Neural cell (in vitro differentiated cells): ENCODE measurements around the gene B4GALT1. TPM values are rescaled to one million over a fixed set of nuclear protein-coding genes. Genes with fewer than 3 reads are reported as not detected.

Experiments used
- H2AFZ ChIP-seq: fragments of 200-600, 300-800 bp; sonication (generic), shearing (Covaris generic); 2 replicates; pipeline ENCODE4 v1.6.0; 2014; ENCODE audit warnings: low read depth, mild to moderate bottlenecking, antibody characterized with exemption, low read length, moderate library complexity
- H3F3A ChIP-seq: fragments of 200-600 bp; shearing (Covaris generic); 2 replicates; pipeline ENCODE4 v1.6.1; 2016; ENCODE audit warnings: mild to moderate bottlenecking, moderate library complexity, mixed read lengths, antibody characterized with exemption, low read length; ENCODE audit not compliant: insufficient read depth, poor library complexity, severe bottlenecking
- H3K27ac ChIP-seq: fragments of 200-600, 300-800 bp; sonication (generic), shearing (Covaris generic); 2 replicates; pipeline ENCODE4 v1.5.1; 2014; ENCODE audit warnings: mild to moderate bottlenecking, low read length, moderate library complexity
- H3K27me3 ChIP-seq: fragments of 300-800, 200-600 bp; sonication (generic), shearing (Covaris generic); 2 replicates; pipeline ENCODE4 v1.6.0; 2014; ENCODE audit warnings: mild to moderate bottlenecking, low read depth, low read length, moderate library complexity; ENCODE audit not compliant: insufficient read depth
- H3K36me3 ChIP-seq: fragments of 300-800, 200-600 bp; sonication (generic), shearing (Covaris generic); 2 replicates; pipeline ENCODE4 v1.5.1; 2014; ENCODE audit warnings: mild to moderate bottlenecking, antibody characterized with exemption, low read length, moderate library complexity; ENCODE audit not compliant: insufficient read depth
- H3K4me2 ChIP-seq: fragments of 300-800, 200-600 bp; sonication (generic), shearing (Covaris generic); 2 replicates; pipeline ENCODE4 v1.6.0; 2014; ENCODE audit warnings: mild to moderate bottlenecking, low read length
- H3K4me3 ChIP-seq: fragments of 300-800, 200-600 bp; sonication (generic), shearing (Covaris generic); 2 replicates; pipeline ENCODE4 v1.5.1; 2014; ENCODE audit warnings: mild to moderate bottlenecking, low read length, moderate library complexity
- H3K79me2 ChIP-seq: fragments of 200-600 bp; shearing (Covaris generic); replicated peaks from 2 replicates; pipeline ENCODE4 v1.6.0; 2014; ENCODE audit warnings: mild to moderate bottlenecking, low read length, moderate library complexity; ENCODE audit not compliant: insufficient read depth
- H3K9ac ChIP-seq: fragments of 300-800, 200-600 bp; sonication (generic), shearing (Covaris generic); 2 replicates; pipeline ENCODE4 v1.6.1; 2016; ENCODE audit warnings: mild to moderate bottlenecking, low read length, mixed read lengths
- H3K9me2 ChIP-seq: fragments of 200-600 bp; shearing (Covaris generic); 2 replicates; pipeline ENCODE4 v1.6.1; 2016; ENCODE audit warnings: mild to moderate bottlenecking, low read length, mixed read lengths; ENCODE audit not compliant: insufficient read depth
- H3K9me3 ChIP-seq: fragments of 200-600, 300-800 bp; sonication (generic), shearing (Covaris generic); 2 replicates; pipeline ENCODE4 v1.6.1; 2016; ENCODE audit warnings: mild to moderate bottlenecking, mixed run types, low read length, moderate library complexity, mixed read lengths
- H4K20me1 ChIP-seq: fragments of 200-600 bp; shearing (Covaris generic); 2 replicates; pipeline ENCODE4 v1.6.1; 2016; ENCODE audit warnings: mild to moderate bottlenecking, mixed run types; ENCODE audit not compliant: insufficient read depth
- CTCF ChIP-seq: fragments of 450-650 bp; IDR thresholded peaks from 2 replicates; pipeline ENCODE4 v1.5.1; 2014; ENCODE audit warnings: antibody characterized with exemption, mild to moderate bottlenecking, moderate library complexity; ENCODE audit not compliant: poor library complexity, severe bottlenecking
- EP300 ChIP-seq: fragments of 450-650 bp; conservative IDR thresholded peaks from 2 replicates; pipeline ENCODE4 v1.6.1; 2014; ENCODE audit warnings: antibody characterized with exemption, mild to moderate bottlenecking, moderate library complexity; ENCODE audit not compliant: poor library complexity, severe bottlenecking
- EZH2 ChIP-seq: fragments of 200-600, 300-800 bp; shearing (Covaris generic), sonication (generic); IDR thresholded peaks from 2 replicates; pipeline ENCODE4 v1.6.1; 2014; ENCODE audit warnings: antibody characterized with exemption, low read length, borderline replicate concordance, mild to moderate bottlenecking; ENCODE audit not compliant: insufficient read depth, poor library complexity, severe bottlenecking
- MXI1 ChIP-seq: fragments of 450-650 bp; conservative IDR thresholded peaks from 2 replicates; pipeline ENCODE4 v1.6.1; 2014; ENCODE audit warnings: antibody characterized with exemption, mild to moderate bottlenecking; ENCODE audit not compliant: poor library complexity, severe bottlenecking
- POLR2AphosphoS5 ChIP-seq: IDR thresholded peaks from 2 replicates; pipeline ENCODE4 v1.6.1; 2012
- RAD21 ChIP-seq: fragments of 450-650 bp; conservative IDR thresholded peaks from 2 replicates; pipeline ENCODE4 v1.6.1; 2014; ENCODE audit warnings: antibody characterized with exemption, mild to moderate bottlenecking, moderate library complexity
- SMC3 ChIP-seq: fragments of 450-650 bp; conservative IDR thresholded peaks from 2 replicates; pipeline ENCODE4 v1.6.1; 2014; ENCODE audit warnings: antibody characterized with exemption, mild to moderate bottlenecking, moderate library complexity; ENCODE audit not compliant: poor library complexity
- TAF1 ChIP-seq: IDR thresholded peaks from 2 replicates; pipeline ENCODE4 v1.6.1; 2012; ENCODE audit warnings: low read depth
- polyA plus RNA-seq: library from polyadenylated mRNA; depleted of rRNA; stranded (reverse); fragments of >200 nt; gene quantifications from 2 replicates; pipeline ENCODE4 v1.2.3, GENCODE V29; 2014
- TF ChIP-seq, protein P1 (sequence below): IDR thresholded peaks from 2 replicates; pipeline ENCODE4 v1.6.1; 2012; ENCODE audit warnings: borderline replicate concordance

Gene B4GALT1
- polyA plus RNA-seq, 1 donor from 2014 or later: 0.41 TPM

GRCh38 chr9:33109097-33109496, 58.0 kb downstream of the B4GALT1 start:
- H3K9me2 ChIP-seq: no peaks in the 10 kb centered on the region
- H3K27ac ChIP-seq: no peak overlapping the region
- TF ChIP-seq MXI1 (no peak), RAD21 (no peak), CTCF (no peak), EZH2 (no peak), EP300 (no peak), POLR2AphosphoS5 (no peak), TAF1 (no peak)
- H3K79me2 ChIP-seq: no peaks in the 10 kb centered on the region
- H3K9me3 ChIP-seq: no peaks in the 10 kb centered on the region
- no peak overlapping the region for H2AFZ ChIP-seq
- H3K36me3 ChIP-seq: no peaks in the 10 kb centered on the region
- H3K9ac ChIP-seq: no peak overlapping the region
- H3K4me2 ChIP-seq: no peak overlapping the region
- no peaks in the 10 kb centered on the region for H3F3A ChIP-seq
- no peak overlapping the region for H3K4me3 ChIP-seq
- H3K27me3 ChIP-seq: no peaks in the 10 kb centered on the region
- H4K20me1 ChIP-seq: no peaks in the 10 kb centered on the region

- TF ChIP-seq POLR2AphosphoS5 (no peak), CTCF (no peak), EP300 (no peak), MXI1 (no peak), SMC3 (no peak), RAD21 (no peak), TAF1 (no peak)
- TF ChIP-seq, protein P1, sequence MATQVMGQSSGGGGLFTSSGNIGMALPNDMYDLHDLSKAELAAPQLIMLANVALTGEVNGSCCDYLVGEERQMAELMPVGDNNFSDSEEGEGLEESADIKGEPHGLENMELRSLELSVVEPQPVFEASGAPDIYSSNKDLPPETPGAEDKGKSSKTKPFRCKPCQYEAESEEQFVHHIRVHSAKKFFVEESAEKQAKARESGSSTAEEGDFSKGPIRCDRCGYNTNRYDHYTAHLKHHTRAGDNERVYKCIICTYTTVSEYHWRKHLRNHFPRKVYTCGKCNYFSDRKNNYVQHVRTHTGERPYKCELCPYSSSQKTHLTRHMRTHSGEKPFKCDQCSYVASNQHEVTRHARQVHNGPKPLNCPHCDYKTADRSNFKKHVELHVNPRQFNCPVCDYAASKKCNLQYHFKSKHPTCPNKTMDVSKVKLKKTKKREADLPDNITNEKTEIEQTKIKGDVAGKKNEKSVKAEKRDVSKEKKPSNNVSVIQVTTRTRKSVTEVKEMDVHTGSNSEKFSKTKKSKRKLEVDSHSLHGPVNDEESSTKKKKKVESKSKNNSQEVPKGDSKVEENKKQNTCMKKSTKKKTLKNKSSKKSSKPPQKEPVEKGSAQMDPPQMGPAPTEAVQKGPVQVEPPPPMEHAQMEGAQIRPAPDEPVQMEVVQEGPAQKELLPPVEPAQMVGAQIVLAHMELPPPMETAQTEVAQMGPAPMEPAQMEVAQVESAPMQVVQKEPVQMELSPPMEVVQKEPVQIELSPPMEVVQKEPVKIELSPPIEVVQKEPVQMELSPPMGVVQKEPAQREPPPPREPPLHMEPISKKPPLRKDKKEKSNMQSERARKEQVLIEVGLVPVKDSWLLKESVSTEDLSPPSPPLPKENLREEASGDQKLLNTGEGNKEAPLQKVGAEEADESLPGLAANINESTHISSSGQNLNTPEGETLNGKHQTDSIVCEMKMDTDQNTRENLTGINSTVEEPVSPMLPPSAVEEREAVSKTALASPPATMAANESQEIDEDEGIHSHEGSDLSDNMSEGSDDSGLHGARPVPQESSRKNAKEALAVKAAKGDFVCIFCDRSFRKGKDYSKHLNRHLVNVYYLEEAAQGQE: no peak
- Histone ChIP-seq H3K9me3 (no peaks in the 10 kb centered on the region), H3K4me2 (no peak overlapping the region), H3K4me3 (no peak overlapping the region), H3K79me2 (no peaks in the 10 kb centered on the region), H3K27ac (no peak overlapping the region), H2AFZ (no peak overlapping the region), H4K20me1 (no peaks in the 10 kb centered on the region), H3K9ac (no peak overlapping the region), H3F3A (no peaks in the 10 kb centered on the region), H3K9me2 (no peaks in the 10 kb centered on the region), H3K36me3 (no peaks in the 10 kb centered on the region), H3K27me3 (no peaks in the 10 kb centered on the region)
Observed at GRCh38 chr9:33108472-33108871, 58.7 kb downstream of the B4GALT1 start.
